ACHN (cell line): ENCODE measurements around the gene TNFAIP3.

Experiments used
- DNase-seq: peaks from one replicate; pipeline ENCODE4 v3.0.0-alpha.2; 2015
- in situ Hi-C: cut with HindIII; loops from 2 replicates; pipeline ENCODE4 v1.10.0; 2017; ENCODE audit warnings: low sequenced_read_pairs, low pct_ligation_motif_present, low pct_unique_long_range_greater_than_20kb

TNFAIP3 gene

GRCh38 chr6:137860394-137861005, 6.6 kb upstream of the TNFAIP3 start:
- DNase-seq = no peak
- in situ Hi-C loops = no loop called here

GRCh38 chr6:137861550-137862337, 5.3 kb upstream of the TNFAIP3 start:
- in situ Hi-C loops = no loop called here
- no peak for DNase-seq

- in situ Hi-C loops = no loop called here
- DNase-seq = no peak
Observed at GRCh38 chr6:137862419-137863090, 4.5 kb upstream of the TNFAIP3 start.

- no peak for DNase-seq
- in situ Hi-C loops = no loop called here
Observed at GRCh38 chr6:137863091-137863797, 3.8 kb upstream of the TNFAIP3 start.

- in situ Hi-C loops = no loop called here
- DNase-seq = no peak
Observed at GRCh38 chr6:137864812-137865508, 2.1 kb upstream of the TNFAIP3 start.

DNA sequence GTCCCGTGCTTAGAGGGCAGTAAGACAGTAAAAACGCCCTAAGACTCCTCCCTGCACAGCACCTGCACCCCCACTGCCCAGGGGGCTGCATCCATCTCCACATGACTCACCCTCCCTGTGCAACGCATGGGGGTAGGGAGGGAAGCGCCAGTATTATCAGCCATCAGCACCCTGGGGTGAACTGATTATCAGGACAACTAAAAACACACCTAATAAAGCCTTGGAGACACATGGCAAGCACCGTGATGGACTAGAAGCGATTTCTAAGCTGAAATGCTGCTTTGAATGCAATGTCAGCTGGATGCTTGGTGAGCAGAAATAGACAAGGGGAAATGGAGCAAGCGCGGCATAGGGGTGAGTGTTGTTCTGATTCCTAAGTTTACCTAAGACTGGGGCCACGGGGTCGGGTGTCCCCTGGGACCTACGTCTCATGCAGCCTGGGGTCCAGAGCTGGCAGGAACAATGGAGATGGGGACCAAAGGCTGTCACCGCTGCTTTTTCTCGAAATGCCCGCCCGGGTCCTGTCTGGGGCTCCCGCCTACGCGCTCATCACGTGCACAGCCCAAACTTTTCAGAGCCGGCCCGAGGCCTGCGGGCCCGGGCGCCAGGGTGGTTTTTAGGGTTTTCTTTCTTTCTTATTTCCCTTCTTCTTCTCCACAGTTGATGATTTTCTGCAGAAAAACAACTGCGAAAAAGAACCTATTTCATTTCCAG, 702 bp upstream of the TNFAIP3 start:
- DNase-seq = peak; percentile 8
- in situ Hi-C loops = no loop called here

- in situ Hi-C loops = no loop called here
- DNase-seq = peak; percentile 16
Observed at GRCh38 chr6:137867685-137868509, 838 bp downstream of the TNFAIP3 start.

DNA sequence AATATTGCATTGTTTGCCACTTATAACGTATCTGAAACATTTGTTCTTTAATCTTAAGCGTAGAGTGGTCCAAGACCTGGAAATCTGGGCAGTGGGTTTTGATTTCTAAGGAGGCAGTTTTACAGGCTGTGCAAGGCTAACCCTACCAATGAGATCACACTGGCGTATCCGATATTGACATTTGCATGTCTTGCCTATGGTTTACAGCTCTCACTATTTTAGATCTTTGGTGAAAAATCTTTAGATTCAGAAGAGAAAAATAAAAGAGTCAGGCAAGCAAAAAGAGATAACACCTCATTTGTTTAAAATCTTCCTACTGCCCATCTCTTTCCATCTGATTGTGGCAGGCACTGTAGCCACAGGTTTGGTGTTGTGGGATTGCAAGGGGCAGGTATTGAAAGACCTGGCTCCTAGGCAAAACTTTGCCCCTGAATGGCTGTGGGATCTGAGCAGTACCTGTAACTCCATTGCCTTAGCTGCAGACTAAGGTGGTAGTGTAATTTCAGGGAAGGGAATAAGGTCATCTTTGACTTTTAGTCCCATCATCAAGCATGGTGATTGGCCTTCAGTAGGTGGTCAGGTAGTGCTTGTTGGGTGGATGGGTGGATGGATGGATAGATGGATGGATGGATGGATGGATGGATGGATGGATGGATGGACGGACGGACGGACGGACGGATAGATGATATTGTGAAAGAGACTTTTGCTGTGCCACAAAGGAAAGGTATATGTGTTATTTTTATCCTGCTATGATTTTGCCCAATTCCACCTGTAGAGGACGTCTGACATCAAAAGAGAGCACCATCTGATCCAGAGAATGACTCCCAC, 1.9 kb downstream of the TNFAIP3 start:
- in situ Hi-C loops = no loop called here
- no peak for DNase-seq

DNA sequence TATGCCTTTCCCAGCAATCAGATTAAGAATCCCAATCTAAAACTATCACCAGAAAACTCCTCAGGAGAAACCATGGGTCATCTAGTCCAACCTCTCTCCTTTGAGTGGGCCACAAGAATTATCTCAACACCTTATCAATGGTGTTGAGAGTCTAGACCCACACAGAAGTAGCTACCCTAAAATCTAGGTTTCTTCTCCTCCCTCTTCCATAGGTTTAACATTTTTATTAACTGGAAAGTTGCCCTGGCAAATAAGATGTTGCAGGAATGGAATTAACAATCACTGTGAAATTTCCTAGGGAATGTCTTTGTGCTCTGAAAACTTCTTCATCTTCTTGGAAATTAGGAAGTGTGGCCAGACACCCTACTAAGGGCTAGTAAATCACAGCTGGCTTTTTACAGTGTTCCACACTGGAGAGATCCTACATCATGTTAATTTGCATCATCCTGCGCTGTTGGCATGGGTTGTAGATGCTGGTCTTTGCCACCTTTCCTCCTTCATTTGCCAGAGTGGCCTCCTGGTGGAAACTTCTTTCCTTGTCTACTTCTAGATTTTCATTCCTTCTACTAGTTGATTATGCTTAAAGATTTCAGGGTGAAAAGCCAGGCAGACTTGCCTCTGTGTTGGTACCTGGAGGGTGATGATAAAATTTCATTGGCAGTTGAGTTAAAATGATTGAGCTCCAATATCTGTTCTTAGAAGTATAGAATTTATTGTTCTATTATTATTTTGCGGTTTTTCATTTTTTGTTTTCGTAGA, 2.7 kb downstream of the TNFAIP3 start:
- in situ Hi-C loops = no loop called here
- no peak for DNase-seq

DNA sequence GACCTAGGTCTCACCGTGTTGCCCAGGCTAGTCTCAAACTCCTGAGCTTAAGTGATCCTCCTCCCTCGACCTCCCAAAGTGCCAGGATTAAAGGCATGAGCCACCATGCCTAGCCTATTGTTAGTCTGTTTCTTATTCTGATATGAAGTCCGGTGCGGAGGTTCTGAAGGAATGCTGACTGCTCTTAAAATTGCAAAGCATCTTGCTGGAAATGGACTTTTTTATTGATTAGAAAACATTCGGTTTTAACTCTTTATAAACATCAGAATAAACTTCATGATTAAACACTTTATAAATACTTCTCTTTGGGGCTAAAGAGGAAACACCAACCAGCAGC, 3.2 kb downstream of the TNFAIP3 start:
- DNase-seq = no peak
- in situ Hi-C loops = no loop called here

GRCh38 chr6:137870744-137871247, 3.7 kb downstream of the TNFAIP3 start:
- in situ Hi-C loops = no loop called here
- no peak for DNase-seq

- no peak for DNase-seq
- in situ Hi-C loops = no loop called here
Observed at GRCh38 chr6:137871291-137871690, 4.2 kb downstream of the TNFAIP3 start.

GRCh38 chr6:137871831-137872454, 4.9 kb downstream of the TNFAIP3 start:
- in situ Hi-C loops = no loop called here
- no peak for DNase-seq

- no peak for DNase-seq
- in situ Hi-C loops = no loop called here
Observed at GRCh38 chr6:137872581-137873115, 5.6 kb downstream of the TNFAIP3 start.

- peak; percentile 74 for DNase-seq
- in situ Hi-C loops = no loop called here
Observed at GRCh38 chr6:137873273-137873762, 6.3 kb downstream of the TNFAIP3 start.
